DOHH2 (cell line): Measurements from ENCODE around the gene SH3PXD2A.

Source experiments
- EZH2phosphoT487 ChIP-seq: fragments of 200-600 bp; sonication (generic); IDR thresholded peaks from 2 replicates; pipeline ENCODE4 v1.6.1; 2017; ENCODE audit warnings: borderline replicate concordance, mild to moderate bottlenecking, antibody characterized with exemption, low read length, moderate library complexity, mixed read lengths
- TF ChIP-seq, protein P1 (sequence below): fragments of 200-600 bp; sonication (generic); IDR thresholded peaks from one replicate; pipeline ENCODE4 v1.5.1; 2014; ENCODE audit warnings: antibody characterized with exemption, mild to moderate bottlenecking, low read depth, low read length; ENCODE audit not compliant: poor library complexity, severe bottlenecking

GRCh38 chr10:103696094-103696410 is 159.3 kb downstream of the SH3PXD2A start:
- TF ChIP-seq, protein P1, sequence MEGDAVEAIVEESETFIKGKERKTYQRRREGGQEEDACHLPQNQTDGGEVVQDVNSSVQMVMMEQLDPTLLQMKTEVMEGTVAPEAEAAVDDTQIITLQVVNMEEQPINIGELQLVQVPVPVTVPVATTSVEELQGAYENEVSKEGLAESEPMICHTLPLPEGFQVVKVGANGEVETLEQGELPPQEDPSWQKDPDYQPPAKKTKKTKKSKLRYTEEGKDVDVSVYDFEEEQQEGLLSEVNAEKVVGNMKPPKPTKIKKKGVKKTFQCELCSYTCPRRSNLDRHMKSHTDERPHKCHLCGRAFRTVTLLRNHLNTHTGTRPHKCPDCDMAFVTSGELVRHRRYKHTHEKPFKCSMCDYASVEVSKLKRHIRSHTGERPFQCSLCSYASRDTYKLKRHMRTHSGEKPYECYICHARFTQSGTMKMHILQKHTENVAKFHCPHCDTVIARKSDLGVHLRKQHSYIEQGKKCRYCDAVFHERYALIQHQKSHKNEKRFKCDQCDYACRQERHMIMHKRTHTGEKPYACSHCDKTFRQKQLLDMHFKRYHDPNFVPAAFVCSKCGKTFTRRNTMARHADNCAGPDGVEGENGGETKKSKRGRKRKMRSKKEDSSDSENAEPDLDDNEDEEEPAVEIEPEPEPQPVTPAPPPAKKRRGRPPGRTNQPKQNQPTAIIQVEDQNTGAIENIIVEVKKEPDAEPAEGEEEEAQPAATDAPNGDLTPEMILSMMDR: no peak
- TF ChIP-seq EZH2phosphoT487: no peak
